DND-41 (cell line): ENCODE results near the gene BRF1.

Experiments
- ATAC-seq: fragments of 200-7000 bp; cut with Tn5 transposase; 3 replicates; pipeline ENCODE4 v1.9.1; 2021; ENCODE audit warnings: low read depth; ENCODE audit not compliant: insufficient read depth
- DNase-seq: peaks from one replicate; pipeline ENCODE4 v3.0.0-alpha.2; 2020
- H2AFZ ChIP-seq: 2 replicates; pipeline ENCODE4 v1.6.0; 2012; ENCODE audit warnings: low read depth, low read length
- H3K27ac ChIP-seq: 2 replicates; pipeline ENCODE4 v1.5.1; 2012; ENCODE audit warnings: low read length, inconsistent platforms
- H3K27me3 ChIP-seq: fragments of 200-600 bp; sonication (generic); 2 replicates; pipeline ENCODE4 v1.6.0; 2012; ENCODE audit warnings: low read length, mild to moderate bottlenecking, inconsistent platforms; ENCODE audit not compliant: insufficient read depth, poor library complexity
- H3K36me3 ChIP-seq: 2 replicates; pipeline ENCODE4 v1.5.1; 2012; ENCODE audit warnings: low read length, inconsistent platforms; ENCODE audit not compliant: insufficient read depth
- H3K4me1 ChIP-seq: 2 replicates; pipeline ENCODE4 v1.5.1; 2012; ENCODE audit warnings: mild to moderate bottlenecking, low read length; ENCODE audit not compliant: insufficient read depth
- H3K4me2 ChIP-seq: 2 replicates; pipeline ENCODE4 v1.6.0; 2012; ENCODE audit warnings: mild to moderate bottlenecking, moderate library complexity, low read length, inconsistent platforms; ENCODE audit not compliant: insufficient read depth
- H3K4me3 ChIP-seq, 2 experiments: fragments of 200-600 bp in 1 of 2; shearing (Covaris generic) in 1 of 2; 2 replicates each; pipeline ENCODE4 v1.5.1; 2012 to 2016; ENCODE audit warnings: inconsistent platforms in 2 of 2, low read length in 2 of 2, mild to moderate bottlenecking in 2 of 2, low read depth in 1 of 2, moderate library complexity in 1 of 2
- H3K79me2 ChIP-seq: 2 replicates; pipeline ENCODE4 v1.6.0; 2012; ENCODE audit warnings: low read length, inconsistent platforms; ENCODE audit not compliant: insufficient read depth
- H3K9ac ChIP-seq: 2 replicates; pipeline ENCODE4 v1.6.0; 2012; ENCODE audit warnings: low read depth, mild to moderate bottlenecking, inconsistent platforms, low read length, moderate library complexity
- H3K9me3 ChIP-seq: 2 replicates; pipeline ENCODE4 v1.5.1; 2012; ENCODE audit warnings: low read length, moderate library complexity, mild to moderate bottlenecking, inconsistent platforms; ENCODE audit not compliant: insufficient read depth, severe bottlenecking
- H4K20me1 ChIP-seq: 2 replicates; pipeline ENCODE4 v1.6.0; 2012; ENCODE audit warnings: low read length; ENCODE audit not compliant: insufficient read depth
- EZH2 ChIP-seq: IDR thresholded peaks from 3 replicates; pipeline ENCODE4 v1.6.1; 2012; ENCODE audit warnings: borderline replicate concordance, low read depth, mild to moderate bottlenecking, moderate library complexity, low read length, inconsistent platforms; ENCODE audit not compliant: severe bottlenecking
- TF ChIP-seq, protein P1 (sequence below): IDR thresholded peaks from 2 replicates; pipeline ENCODE4 v1.5.1; 2012; ENCODE audit warnings: borderline replicate concordance, low read length, moderate library complexity, mild to moderate bottlenecking; ENCODE audit not compliant: poor library complexity, severe bottlenecking; ENCODE audit errors: extremely low read depth

The BRF1 gene

DNA sequence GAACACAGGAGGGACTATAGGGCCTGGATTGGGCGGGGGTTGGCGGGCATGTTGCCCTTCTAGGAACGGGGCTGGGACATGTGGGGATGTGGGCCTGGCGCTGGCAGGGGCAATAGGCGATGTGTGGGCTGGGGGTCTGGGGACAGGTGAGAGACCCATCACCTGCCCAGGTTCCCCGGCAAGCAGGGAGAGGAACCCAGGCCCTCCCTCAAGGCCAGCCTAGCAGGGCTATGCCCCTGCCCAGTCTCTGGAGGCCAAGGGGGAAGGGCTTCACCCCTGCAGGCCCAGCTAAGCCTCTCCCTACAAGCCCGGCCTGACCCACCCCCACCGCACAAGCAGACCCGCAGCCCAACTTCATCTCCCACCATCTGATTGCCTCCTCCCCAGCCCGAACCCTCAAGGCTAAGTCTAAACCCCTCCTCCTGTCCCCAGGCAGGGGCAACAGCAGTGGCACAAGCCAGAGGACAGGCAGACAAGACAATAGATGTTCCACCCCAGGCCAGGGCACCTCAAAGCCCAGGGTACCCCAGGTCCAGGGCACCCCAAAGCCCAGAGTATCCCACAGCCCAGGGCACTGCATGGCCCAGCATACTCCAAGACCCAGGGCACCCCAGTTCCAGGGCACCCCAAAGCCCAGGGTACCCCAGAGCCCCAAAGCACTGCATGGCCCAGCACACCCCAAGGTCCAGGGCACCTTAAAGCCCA lies 138.7 kb downstream of the BRF1 start:
- H3K9me3 ChIP-seq: no peaks in the 10 kb centered on the region
- no peak overlapping the region for H3K9ac ChIP-seq
- ATAC-seq (peak; percentile 29; the same call in 1 of the 3 replicates), DNase-seq (peak; percentile 15)
- H3K4me2 ChIP-seq: no peak overlapping the region
- no peaks in the 10 kb centered on the region for H3K36me3 ChIP-seq
- peaks cover 7% of the 10 kb centered on the region for H4K20me1 ChIP-seq
- no peaks in the 10 kb centered on the region for H3K27me3 ChIP-seq
- no peaks in the 10 kb centered on the region for H3K4me1 ChIP-seq
- no peak overlapping the region for H3K4me3 ChIP-seq
- H2AFZ ChIP-seq: no peak overlapping the region
- no peak for TF ChIP-seq EZH2
- TF ChIP-seq, protein P1, sequence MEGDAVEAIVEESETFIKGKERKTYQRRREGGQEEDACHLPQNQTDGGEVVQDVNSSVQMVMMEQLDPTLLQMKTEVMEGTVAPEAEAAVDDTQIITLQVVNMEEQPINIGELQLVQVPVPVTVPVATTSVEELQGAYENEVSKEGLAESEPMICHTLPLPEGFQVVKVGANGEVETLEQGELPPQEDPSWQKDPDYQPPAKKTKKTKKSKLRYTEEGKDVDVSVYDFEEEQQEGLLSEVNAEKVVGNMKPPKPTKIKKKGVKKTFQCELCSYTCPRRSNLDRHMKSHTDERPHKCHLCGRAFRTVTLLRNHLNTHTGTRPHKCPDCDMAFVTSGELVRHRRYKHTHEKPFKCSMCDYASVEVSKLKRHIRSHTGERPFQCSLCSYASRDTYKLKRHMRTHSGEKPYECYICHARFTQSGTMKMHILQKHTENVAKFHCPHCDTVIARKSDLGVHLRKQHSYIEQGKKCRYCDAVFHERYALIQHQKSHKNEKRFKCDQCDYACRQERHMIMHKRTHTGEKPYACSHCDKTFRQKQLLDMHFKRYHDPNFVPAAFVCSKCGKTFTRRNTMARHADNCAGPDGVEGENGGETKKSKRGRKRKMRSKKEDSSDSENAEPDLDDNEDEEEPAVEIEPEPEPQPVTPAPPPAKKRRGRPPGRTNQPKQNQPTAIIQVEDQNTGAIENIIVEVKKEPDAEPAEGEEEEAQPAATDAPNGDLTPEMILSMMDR: no peak
- H3K27ac ChIP-seq: no peak overlapping the region
- no peaks in the 10 kb centered on the region for H3K79me2 ChIP-seq

DNA sequence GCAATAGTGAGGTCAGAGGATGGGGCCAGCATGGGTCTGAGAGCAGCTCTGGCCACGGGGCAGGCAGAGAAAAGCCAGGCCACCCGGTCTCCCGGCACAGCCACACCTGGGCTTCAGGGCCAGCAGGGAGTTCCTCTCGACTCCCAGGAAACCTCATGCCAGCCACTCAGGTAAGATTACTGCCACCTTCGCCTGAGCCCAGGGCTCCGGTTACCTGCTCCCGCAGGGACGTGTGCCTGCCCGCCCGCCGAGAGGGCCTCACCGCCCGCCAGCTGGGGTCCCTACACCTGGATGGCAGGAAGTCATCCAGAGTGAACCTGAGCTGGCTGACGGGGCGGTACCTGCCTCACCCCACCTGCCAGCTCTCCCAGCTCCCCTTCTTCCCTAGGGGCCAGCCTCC lies 139.5 kb downstream of the BRF1 start:
- H3K4me2 ChIP-seq: no peak overlapping the region
- no peak overlapping the region for H3K4me3 ChIP-seq
- H4K20me1 ChIP-seq: peaks cover 7% of the 10 kb centered on the region
- H3K27ac ChIP-seq: no peak overlapping the region
- H3K9me3 ChIP-seq: no peaks in the 10 kb centered on the region
- DNase-seq (no peak), ATAC-seq (no peak)
- H3K9ac ChIP-seq: no peak overlapping the region
- no peaks in the 10 kb centered on the region for H3K36me3 ChIP-seq
- no peaks in the 10 kb centered on the region for H3K27me3 ChIP-seq
- TF ChIP-seq EZH2: no peak
- TF ChIP-seq, protein P1: no peak
- no peaks in the 10 kb centered on the region for H3K79me2 ChIP-seq
- no peaks in the 10 kb centered on the region for H3K4me1 ChIP-seq
- H2AFZ ChIP-seq: no peak overlapping the region

GRCh38 chr14:105160776-105161175 lies 140.0 kb downstream of the BRF1 start:
- H2AFZ ChIP-seq: no peak overlapping the region
- H3K4me2 ChIP-seq: no peak overlapping the region
- no peaks in the 10 kb centered on the region for H3K36me3 ChIP-seq
- peaks cover 7% of the 10 kb centered on the region for H4K20me1 ChIP-seq
- no peaks in the 10 kb centered on the region for H3K9me3 ChIP-seq
- no peaks in the 10 kb centered on the region for H3K79me2 ChIP-seq
- no peak for TF ChIP-seq EZH2
- TF ChIP-seq, protein P1: no peak
- H3K27me3 ChIP-seq: no peaks in the 10 kb centered on the region
- ATAC-seq (no peak), DNase-seq (no peak)
- no peak overlapping the region for H3K4me3 ChIP-seq
- H3K27ac ChIP-seq: no peak overlapping the region
- H3K4me1 ChIP-seq: no peaks in the 10 kb centered on the region
- H3K9ac ChIP-seq: no peak overlapping the region

- Histone ChIP-seq H3K79me2 (no peaks in the 10 kb centered on the region), H3K27me3 (no peaks in the 10 kb centered on the region), H3K4me2 (no peak overlapping the region), H3K9ac (no peak overlapping the region), H3K4me1 (no peaks in the 10 kb centered on the region), H2AFZ (no peak overlapping the region), H3K36me3 (no peaks in the 10 kb centered on the region), H3K9me3 (no peaks in the 10 kb centered on the region), H3K4me3 (no peak overlapping the region), H3K27ac (no peak overlapping the region), H4K20me1 (peaks cover 7% of the 10 kb centered on the region)
- TF ChIP-seq, protein P1: no peak
- no peak for TF ChIP-seq EZH2
- ATAC-seq (no peak), DNase-seq (no peak)
These were observed 141.5 kb downstream of the BRF1 start for GRCh38 chr14:105159344-105159743.
